Sigmoid colon (tissue), 3 donors: ENCODE results near the gene UNC80.

Experiments
- POLR2A ChIP-seq, 2 donors: fragments of 450-650 bp; IDR thresholded peaks; one replicate each; pipeline ENCODE4 v1.6.1; 2016; ENCODE audit warnings: antibody characterized with exemption in 2 of 2, mild to moderate bottlenecking in 2 of 2, moderate library complexity in 2 of 2
- TF ChIP-seq, protein P1 (sequence below), 4 experiments: fragments of 450-650 bp in 3 of 4; fragments of 200-600 bp in 1 of 4; IDR thresholded peaks; one replicate each; pipeline ENCODE4 v1.5.1; 2016 to 2019; ENCODE audit warnings: antibody characterized with exemption in 4 of 4, mild to moderate bottlenecking in 3 of 4, moderate library complexity in 2 of 4

DNA sequence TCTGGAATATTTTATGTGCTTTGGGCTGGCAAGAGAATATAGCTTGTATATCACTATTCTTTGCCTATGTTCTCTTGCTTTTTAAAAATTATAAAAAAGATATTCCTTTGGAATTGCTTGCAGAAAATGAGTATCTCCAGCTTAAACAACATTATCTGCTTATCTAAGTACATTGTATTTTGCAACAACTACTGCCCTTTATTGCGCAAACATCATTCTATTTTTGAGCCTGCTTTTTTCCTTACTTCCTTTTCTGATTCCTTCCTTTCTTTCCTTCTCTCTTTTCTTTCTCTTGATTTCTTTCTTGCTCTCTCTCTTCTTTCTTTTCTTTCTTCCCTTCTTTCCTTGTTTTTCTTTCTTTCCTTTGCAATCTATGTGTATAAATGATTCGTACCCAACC, 74.0 kb downstream of the UNC80 start:
- TF ChIP-seq, protein P1, sequence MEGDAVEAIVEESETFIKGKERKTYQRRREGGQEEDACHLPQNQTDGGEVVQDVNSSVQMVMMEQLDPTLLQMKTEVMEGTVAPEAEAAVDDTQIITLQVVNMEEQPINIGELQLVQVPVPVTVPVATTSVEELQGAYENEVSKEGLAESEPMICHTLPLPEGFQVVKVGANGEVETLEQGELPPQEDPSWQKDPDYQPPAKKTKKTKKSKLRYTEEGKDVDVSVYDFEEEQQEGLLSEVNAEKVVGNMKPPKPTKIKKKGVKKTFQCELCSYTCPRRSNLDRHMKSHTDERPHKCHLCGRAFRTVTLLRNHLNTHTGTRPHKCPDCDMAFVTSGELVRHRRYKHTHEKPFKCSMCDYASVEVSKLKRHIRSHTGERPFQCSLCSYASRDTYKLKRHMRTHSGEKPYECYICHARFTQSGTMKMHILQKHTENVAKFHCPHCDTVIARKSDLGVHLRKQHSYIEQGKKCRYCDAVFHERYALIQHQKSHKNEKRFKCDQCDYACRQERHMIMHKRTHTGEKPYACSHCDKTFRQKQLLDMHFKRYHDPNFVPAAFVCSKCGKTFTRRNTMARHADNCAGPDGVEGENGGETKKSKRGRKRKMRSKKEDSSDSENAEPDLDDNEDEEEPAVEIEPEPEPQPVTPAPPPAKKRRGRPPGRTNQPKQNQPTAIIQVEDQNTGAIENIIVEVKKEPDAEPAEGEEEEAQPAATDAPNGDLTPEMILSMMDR (IDR thresholded peaks at IDR 0.05): no peak
- TF ChIP-seq POLR2A (IDR thresholded peaks at IDR 0.05): no peak
